IgD-negative memory B cell (primary cell): ENCODE results near the gene PSD4. TPM values are rescaled to one million over a fixed set of nuclear protein-coding genes. Genes with fewer than 3 reads are reported as not detected.
A peak's percentile ranks its signal among the peaks of the same experiment; 100 is the strongest.
"Not testable (repeated sequence)": the region's sequence is repeated elsewhere in the genome, so short reads cannot be mapped to it uniquely, and the experiment has no call there.

Experiments used
- H3K27ac Mint-ChIP-seq, 3 donors: one replicate each; pipeline ENCODE4 v1.8.0; 2020 to 2022; ENCODE audit warnings: mild to moderate bottlenecking in 3 of 3, mixed read lengths in 3 of 3, moderate library complexity in 1 of 3
- H3K27me3 Mint-ChIP-seq: one replicate; pipeline ENCODE4 v1.8.0; 2021; ENCODE audit warnings: mixed read lengths
- H3K36me3 Mint-ChIP-seq: one replicate; pipeline ENCODE4 v1.8.0; 2020; ENCODE audit warnings: mild to moderate bottlenecking, mixed read lengths
- H3K4me1 Mint-ChIP-seq, 3 donors: one replicate each; pipeline ENCODE4 v1.8.0; 2020 to 2022; ENCODE audit warnings: mixed read lengths in 3 of 3, mild to moderate bottlenecking in 1 of 3
- H3K4me3 Mint-ChIP-seq, 4 donors: one replicate each; pipeline ENCODE4 v1.8.0; 2020 to 2022; ENCODE audit warnings: mild to moderate bottlenecking in 4 of 4, mixed read lengths in 4 of 4, moderate library complexity in 3 of 4
- H3K9me3 Mint-ChIP-seq, 3 donors: one replicate each; pipeline ENCODE4 v1.8.0; 2020 to 2021; ENCODE audit warnings: mixed read lengths in 3 of 3, mild to moderate bottlenecking in 1 of 3
- polyA plus RNA-seq: library from polyadenylated mRNA; unstranded; fragments of 300-500 nt; fragmentation: Illumina TruSeq; gene quantifications from one replicate; pipeline ENCODE4 v1.2.3, GENCODE V29; 2021

The PSD4 gene
- polyA plus RNA-seq, 1 donor from 2014 or later: 36.4 TPM

GRCh38 chr2:113233593-113234550 is 60.1 kb downstream of the PSD4 start:
- Mint-ChIP-seq H3K27ac (peak overlapping the region in 1 of 3 donors; percentile 50), H3K36me3 (no peaks in the 10 kb centered on the region), H3K4me3 (peak overlapping the region in 1 of 4 donors; percentile 23), H3K27me3 (peaks cover 1% of the 10 kb centered on the region), H3K4me1 (no peaks in the 10 kb centered on the region), H3K9me3 (no peaks in the 10 kb centered on the region)

- H3K4me3 Mint-ChIP-seq: peak overlapping the region; percentile 75 to 97 (median 90)
- no peaks in the 10 kb centered on the region for H3K9me3 Mint-ChIP-seq
- no peaks in the 10 kb centered on the region for H3K4me1 Mint-ChIP-seq
- no peaks in the 10 kb centered on the region for H3K36me3 Mint-ChIP-seq
- H3K27me3 Mint-ChIP-seq: no peaks in the 10 kb centered on the region
- H3K27ac Mint-ChIP-seq: peak overlapping the region in 2 of 3 donors; percentile 85 to 89
Measured at GRCh38 chr2:113234721-113235346, 61.1 kb downstream of the PSD4 start.

- H3K4me3 Mint-ChIP-seq: peak overlapping the region; percentile 75 to 97 (median 90)
- H3K4me1 Mint-ChIP-seq, H3K9me3 Mint-ChIP-seq, H3K36me3 Mint-ChIP-seq, H3K27me3 Mint-ChIP-seq: not testable (repeated sequence)
- peak overlapping the region; percentile 84 to 89 (median 85) for H3K27ac Mint-ChIP-seq
Measured at GRCh38 chr2:113235347-113236226, 61.8 kb downstream of the PSD4 start.

GRCh38 chr2:113236367-113237159 is 62.8 kb downstream of the PSD4 start:
- no peak overlapping the region for H3K27ac Mint-ChIP-seq
- no peaks in the 10 kb centered on the region for H3K9me3 Mint-ChIP-seq
- H3K36me3 Mint-ChIP-seq: no peaks in the 10 kb centered on the region

GRCh38 chr2:113237604-113238160 is 63.9 kb downstream of the PSD4 start:
- Mint-ChIP-seq H3K9me3 (no peaks in the 10 kb centered on the region), H3K27ac (no peak overlapping the region), H3K4me3 (peak overlapping the region in 2 of 4 donors; percentile 47 to 65), H3K36me3 (no peaks in the 10 kb centered on the region), H3K4me1 (no peaks in the 10 kb centered on the region), H3K27me3 (no peaks in the 10 kb centered on the region)

More at GRCh38 chr2:113236367-113237159, 62.8 kb downstream of the PSD4 start:
- Mint-ChIP-seq H3K4me1 (no peaks in the 10 kb centered on the region), H3K27me3 (no peaks in the 10 kb centered on the region), H3K4me3 (peak overlapping the region in 2 of 4 donors; percentile 65 to 76)

GRCh38 chr2:113238871-113239839 is 65.4 kb downstream of the PSD4 start:
- H3K36me3 Mint-ChIP-seq: no peaks in the 10 kb centered on the region
- H3K9me3 Mint-ChIP-seq: no peaks in the 10 kb centered on the region
- no peak overlapping the region for H3K4me3 Mint-ChIP-seq
- H3K27ac Mint-ChIP-seq: no peak overlapping the region
- peaks cover 1% of the 10 kb centered on the region for H3K27me3 Mint-ChIP-seq
- no peaks in the 10 kb centered on the region for H3K4me1 Mint-ChIP-seq

GRCh38 chr2:113240150-113240914 is 66.6 kb downstream of the PSD4 start:
- Mint-ChIP-seq H3K4me3 (no peak overlapping the region), H3K27me3 (peaks cover 1% of the 10 kb centered on the region), H3K9me3 (no peaks in the 10 kb centered on the region), H3K4me1 (no peaks in the 10 kb centered on the region), H3K36me3 (peaks cover under 1% of the 10 kb centered on the region), H3K27ac (peak overlapping the region in 1 of 3 donors; percentile 81)

- Mint-ChIP-seq H3K4me1 (no peaks in the 10 kb centered on the region), H3K9me3 (no peaks in the 10 kb centered on the region), H3K36me3 (peaks cover 3% of the 10 kb centered on the region), H3K4me3 (no peak overlapping the region), H3K27me3 (peaks cover 1% of the 10 kb centered on the region), H3K27ac (peak overlapping the region in 1 of 3 donors; percentile 81)
Measured at GRCh38 chr2:113240915-113241911, 67.4 kb downstream of the PSD4 start.

- Mint-ChIP-seq H3K27me3 (peaks cover 1% of the 10 kb centered on the region), H3K4me1 (no peaks in the 10 kb centered on the region), H3K27ac (peak overlapping the region in 1 of 3 donors; percentile 3)
Measured at GRCh38 chr2:113242327-113242726, 68.6 kb downstream of the PSD4 start.

GRCh38 chr2:113245276-113245711 is 71.5 kb downstream of the PSD4 start:
- H3K4me3 Mint-ChIP-seq: no peak overlapping the region
- H3K4me1 Mint-ChIP-seq: peaks cover 4 to 9% (median 6%) of the 10 kb centered on the region in 3 donors
- no peaks in the 10 kb centered on the region for H3K9me3 Mint-ChIP-seq
- peak overlapping the region in 1 of 3 donors; percentile 49 for H3K27ac Mint-ChIP-seq
- H3K36me3 Mint-ChIP-seq: peaks cover 3% of the 10 kb centered on the region
- H3K27me3 Mint-ChIP-seq: peaks cover 1% of the 10 kb centered on the region

More at GRCh38 chr2:113242327-113242726, 68.6 kb downstream of the PSD4 start:
- H3K9me3 Mint-ChIP-seq: no peaks in the 10 kb centered on the region
- peaks cover 3% of the 10 kb centered on the region for H3K36me3 Mint-ChIP-seq
- H3K4me3 Mint-ChIP-seq: no peak overlapping the region

- no peaks in the 10 kb centered on the region for H3K9me3 Mint-ChIP-seq
Measured at GRCh38 chr2:113246606-113247005, 72.8 kb downstream of the PSD4 start.

More at GRCh38 chr2:113246606-113247005, 72.8 kb downstream of the PSD4 start:
- H3K4me1 Mint-ChIP-seq: peaks cover 7 to 20% (median 16%) of the 10 kb centered on the region in 3 donors
- no peak overlapping the region for H3K4me3 Mint-ChIP-seq
- H3K27ac Mint-ChIP-seq: peak overlapping the region in 1 of 3 donors; percentile 36
- peaks cover 1% of the 10 kb centered on the region for H3K27me3 Mint-ChIP-seq
- H3K36me3 Mint-ChIP-seq: peaks cover 3% of the 10 kb centered on the region
